ENCODE data around the gene ITK.

GRCh38 chr5:157214415-157214814 is 33.8 kb downstream of the ITK start:
- TF ChIP-seq CTCF (IDR thresholded peaks at IDR 0.05; ENCODE audit: insufficient read depth, low read length, poor library complexity, severe bottlenecking) (no peak), EZH2phosphoT487 (conservative IDR thresholded peaks at IDR 0.05; ENCODE audit: low read length) (no peak)

Measured in SU-DHL-6 (cell line).